NOMO-1 (cell line): ENCODE results near the gene ANKRD60.

Experiments used
- DNase-seq, 2 experiments: peaks; one replicate each; lab custom pipeline; 2025; ENCODE audit not compliant: unreplicated experiment in 2 of 2; lab: John Stamatoyannopoulos, UW

ANKRD60 gene

DNA sequence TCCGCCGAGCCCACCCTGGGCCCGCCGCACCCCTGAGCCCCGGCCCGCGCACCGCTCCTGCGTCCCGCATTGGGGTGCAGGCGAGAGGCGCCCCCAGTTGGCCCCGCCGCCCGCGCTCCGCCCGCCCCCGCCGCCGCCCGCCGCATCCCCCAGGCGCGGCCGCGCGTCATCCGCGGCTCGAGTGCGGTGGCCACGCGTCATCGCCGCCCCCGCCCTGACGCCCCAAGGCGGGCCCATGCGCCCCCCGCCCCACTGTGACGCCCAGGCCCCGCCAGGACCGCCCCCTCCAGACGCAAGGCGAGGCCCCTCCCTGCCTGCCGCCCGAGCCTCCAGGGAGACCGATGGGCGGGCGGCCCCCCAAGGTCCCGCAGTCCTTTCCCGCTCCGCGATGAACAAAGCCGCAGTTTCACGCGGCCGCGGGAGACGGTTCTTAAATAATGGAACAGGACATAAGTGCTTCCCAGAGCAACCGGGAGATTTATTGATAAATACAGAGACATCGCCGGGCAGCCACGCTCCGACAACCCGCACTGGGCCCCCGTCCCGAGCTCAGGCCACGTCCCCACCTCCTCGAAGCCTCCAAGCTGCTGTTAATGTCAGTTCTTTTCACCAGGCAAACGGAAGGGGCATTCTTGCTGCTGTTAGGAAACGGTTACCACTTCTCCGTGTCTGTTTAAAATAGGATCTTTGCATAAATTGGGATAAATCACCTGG lies at the start of gene ANKRD60:
Gene ANKRD60 (minus strand): TSS at position 170 of the 714 bp plus-strand sequence. CDS start 0 bp downstream, at position 170.
- no peak for DNase-seq

GRCh38 chr20:58277578-58278472 lies 49.4 kb upstream of the ANKRD60 start:
- DNase-seq, result no peak

DNA sequence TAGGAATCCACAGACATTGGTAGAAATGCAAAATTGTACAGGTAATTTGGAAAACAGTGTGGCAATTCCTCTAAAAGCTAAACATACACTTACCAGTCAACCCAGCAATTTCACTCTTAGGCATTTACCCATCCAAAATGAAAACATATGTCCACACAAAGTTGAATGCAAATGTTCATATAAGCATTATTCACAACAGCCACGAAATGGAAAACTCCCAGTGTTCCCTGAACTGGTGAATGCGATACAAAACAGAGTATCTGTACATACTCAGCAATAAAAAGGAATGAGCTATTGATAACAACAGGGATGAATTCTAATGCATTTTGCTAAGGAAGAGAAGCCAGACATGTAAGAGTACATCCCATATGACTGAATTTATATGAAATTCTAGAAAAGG lies 48.7 kb upstream of the ANKRD60 start:
- no peak for DNase-seq

DNA sequence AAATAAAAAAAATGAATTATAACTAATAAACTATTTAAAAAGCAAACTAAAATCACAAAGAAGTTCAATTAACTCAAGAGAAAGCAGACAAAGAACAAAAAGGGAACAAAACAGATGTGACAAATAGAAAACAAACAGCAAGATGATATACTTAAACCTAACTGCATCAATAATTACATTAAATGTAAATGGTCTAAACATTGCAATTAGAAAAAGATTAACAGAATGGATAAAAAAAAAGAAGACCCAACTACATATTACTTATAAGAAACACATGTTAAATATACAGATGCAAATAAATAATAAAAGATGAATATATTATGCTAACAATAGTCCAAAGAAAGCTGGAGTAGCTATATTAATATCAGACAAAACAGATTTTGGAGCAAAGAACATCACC lies 45.9 kb upstream of the ANKRD60 start:
- no peak for DNase-seq

DNA sequence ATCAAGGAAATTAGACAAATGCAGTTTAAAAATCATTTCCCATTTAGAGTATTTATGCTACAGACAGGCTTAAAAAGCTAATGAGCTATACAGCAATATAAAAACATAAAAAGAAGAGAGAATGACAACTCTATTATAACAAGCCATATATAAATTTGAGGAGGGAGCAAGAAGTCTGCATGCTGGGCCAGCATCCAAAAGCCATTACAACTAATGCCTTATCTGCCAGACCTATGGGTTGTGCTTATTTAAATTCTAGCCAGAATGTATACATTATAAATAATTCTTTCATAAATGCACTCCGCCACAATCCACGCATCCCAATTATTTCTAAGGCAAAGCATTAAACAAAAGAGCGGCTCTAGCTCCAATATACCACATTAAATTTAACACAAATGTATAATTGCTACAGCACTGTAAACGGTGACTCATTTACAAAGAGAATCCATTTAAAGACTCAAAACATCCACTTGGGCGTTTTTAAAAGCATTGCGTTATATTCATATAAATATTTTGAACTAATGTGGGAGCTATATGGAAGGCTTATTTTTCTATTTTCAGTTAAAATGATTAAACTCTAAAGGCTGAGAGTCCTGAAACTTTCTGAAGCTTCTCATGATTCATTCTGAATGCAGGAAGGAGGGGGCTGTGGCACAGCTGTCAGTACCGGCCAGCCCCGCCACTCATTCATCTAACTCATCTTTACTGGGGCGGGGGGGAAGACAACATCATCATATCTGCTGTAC lies 43.3 kb upstream of the ANKRD60 start:
- no peak for DNase-seq

- no peak for DNase-seq
Measured at GRCh38 chr20:58268936-58269619, 40.6 kb upstream of the ANKRD60 start.

DNA sequence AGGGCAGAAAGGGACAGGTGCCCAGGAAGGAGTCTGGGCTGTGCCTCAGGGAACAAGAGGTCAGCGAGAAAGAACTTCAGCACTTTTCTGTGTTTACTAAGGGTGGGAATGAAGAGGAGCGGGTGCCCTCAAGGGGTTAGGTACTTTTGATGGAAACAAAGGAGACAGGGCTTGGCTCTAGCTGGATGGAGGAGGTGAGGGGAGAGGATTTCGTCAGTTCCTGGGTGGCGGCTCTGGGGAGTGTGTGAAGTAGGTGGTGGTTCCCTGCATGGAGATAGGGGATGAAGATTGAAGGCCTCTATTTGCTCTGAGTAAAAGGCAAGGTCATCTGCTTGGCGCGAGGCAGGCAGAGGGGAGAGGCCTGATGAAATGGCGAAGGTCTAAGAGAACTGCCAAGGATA lies 40.0 kb upstream of the ANKRD60 start:
- no peak for DNase-seq

DNA sequence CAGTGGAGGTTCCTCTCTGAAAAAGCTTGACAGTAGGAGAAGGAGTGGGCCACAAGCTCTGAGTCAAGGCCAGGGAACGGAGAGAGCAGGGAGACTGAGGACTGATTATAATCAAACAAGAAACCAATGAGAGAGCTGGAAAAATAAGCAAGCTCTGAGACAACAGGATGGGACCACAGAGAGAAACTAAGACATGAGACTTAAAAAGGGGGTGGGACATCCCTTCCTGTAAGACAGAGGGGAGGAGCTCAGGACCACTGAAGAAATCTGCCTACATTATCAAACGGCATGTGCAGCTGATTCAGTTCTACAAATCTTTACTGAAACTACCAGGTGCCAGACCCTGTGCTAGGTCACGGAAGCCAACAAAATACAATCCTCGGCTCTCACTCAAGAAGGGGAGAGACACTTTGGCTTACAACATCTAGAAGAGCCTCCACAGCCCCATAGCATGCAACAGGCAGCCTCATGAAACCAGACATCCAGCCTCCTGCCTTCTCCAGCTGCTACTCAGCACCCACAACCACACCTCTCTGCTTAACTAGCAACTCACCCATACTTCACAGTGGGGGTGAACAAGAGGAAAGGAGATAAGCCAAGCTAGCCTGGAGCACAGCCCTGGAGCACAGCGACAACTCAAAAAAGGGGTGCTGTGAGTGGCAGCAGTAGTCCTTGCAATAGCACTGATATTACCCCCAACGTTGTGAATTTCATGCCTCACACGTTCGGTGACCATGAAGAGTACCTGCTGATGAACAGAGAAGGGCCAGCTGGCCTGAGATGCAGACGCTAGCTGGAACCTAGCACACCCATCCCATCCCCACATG lies 39.1 kb upstream of the ANKRD60 start:
- no peak for DNase-seq

DNA sequence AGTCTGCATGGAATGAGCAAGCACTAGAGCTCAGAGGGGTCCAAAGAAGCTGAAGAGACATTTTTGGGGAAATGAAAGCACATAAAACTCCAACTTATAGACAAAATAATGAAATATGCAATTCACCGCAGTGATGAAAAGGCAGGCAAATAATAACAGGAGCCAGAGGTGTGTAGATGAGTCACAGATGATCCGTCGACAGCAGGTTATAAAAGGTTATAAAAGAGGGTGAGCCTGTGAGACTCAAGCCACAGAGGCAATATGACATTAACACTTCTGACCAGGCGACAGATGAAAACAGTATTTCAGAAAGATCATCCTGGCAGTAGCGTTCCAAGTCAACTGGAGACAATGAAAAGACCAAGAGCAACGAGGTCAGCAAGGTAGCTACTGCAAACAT lies 35.8 kb upstream of the ANKRD60 start:
- no peak for DNase-seq

GRCh38 chr20:58261660-58262059 lies 33.2 kb upstream of the ANKRD60 start:
- no peak for DNase-seq

DNA sequence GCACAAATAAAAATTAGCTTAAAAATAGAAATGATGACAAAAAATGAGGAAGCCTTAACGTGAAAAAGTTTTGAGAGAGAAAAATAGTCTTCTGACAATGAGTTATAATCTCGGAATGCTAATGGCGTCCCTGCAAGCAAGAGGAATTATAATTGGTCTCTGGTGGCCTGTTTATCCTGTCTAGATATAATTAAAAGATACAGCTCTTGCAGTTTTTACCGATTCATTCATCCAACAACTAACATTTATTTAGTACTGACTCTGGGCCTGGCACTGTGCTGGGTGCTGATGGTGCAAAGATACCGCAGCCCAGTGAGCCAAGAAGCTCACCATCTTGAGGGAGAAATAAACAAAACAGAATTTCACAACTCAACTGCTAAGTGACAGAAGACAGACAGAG lies 31.6 kb upstream of the ANKRD60 start:
- no peak for DNase-seq

DNA sequence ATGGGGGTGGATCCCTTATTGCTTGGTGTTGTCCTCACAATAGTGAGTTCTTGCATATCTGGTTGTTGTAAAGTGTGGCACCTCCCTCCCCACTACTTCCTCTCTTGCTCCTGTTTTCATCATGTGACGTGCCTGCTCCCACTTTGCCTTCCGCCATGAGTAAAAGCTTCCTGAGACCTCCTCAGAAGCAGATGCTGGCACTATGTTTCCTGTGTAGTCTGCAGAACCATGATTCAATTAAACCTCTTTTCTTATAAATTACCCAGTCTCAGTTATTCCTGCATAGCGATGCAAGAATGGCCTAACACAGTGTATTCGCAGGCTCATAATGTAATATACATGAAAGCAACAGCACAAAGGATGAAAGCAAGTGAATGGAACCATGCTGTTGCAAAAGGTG lies 28.4 kb upstream of the ANKRD60 start:
- DNase-seq, result no peak

DNA sequence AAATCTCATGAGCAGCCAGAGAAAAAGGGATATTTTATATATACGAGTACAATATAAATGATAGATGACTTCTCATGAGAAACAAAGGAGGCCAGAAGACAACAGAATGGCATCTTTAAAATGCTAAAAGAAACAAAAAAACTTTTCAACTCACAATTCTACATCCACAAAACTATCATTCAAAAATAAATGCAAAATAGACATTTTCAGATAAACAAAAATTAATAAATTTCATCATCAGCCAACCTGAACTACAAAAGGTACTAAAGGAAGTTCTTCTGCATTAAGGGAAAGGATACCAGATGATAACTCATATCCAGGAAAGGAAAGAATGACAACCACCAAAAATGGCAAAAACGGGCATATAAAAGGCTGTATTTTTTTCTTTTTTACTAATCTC lies 27.9 kb upstream of the ANKRD60 start:
- no peak for DNase-seq

GRCh38 chr20:58254890-58255289 lies 26.4 kb upstream of the ANKRD60 start:
- DNase-seq, result no peak

- peak in 1 of 2 experiments; percentile 17 for DNase-seq
Measured at GRCh38 chr20:58251979-58252591, 23.6 kb upstream of the ANKRD60 start.

DNA sequence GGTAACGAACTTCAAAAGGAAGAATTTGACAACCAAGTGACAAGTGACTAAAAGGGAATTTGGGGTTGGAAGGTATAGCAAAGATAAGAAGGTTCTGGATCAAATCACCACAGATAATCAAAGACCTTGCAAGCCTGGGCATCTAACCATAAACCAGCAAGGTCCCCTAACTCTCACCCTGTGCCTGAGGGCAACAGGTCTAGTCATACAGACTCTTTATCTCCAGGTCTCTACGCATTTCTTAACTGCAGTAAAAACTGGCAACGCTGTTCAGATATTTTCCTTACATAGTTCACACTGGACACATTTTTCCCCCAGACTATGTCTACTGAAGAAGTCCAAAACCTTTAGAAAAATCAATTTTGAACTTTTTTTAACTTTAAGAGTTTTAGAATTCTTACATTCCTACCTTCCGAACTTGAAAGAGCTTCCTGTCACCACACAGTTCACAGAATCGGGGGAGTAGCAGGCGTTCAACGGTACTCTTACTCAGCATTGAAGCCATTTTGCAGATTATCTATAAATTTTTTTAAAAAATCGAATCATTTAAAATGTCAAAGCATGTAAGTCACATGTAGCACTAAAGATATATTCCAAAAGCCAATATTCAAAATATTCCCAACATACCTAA lies 23.0 kb upstream of the ANKRD60 start:
- no peak for DNase-seq

DNA sequence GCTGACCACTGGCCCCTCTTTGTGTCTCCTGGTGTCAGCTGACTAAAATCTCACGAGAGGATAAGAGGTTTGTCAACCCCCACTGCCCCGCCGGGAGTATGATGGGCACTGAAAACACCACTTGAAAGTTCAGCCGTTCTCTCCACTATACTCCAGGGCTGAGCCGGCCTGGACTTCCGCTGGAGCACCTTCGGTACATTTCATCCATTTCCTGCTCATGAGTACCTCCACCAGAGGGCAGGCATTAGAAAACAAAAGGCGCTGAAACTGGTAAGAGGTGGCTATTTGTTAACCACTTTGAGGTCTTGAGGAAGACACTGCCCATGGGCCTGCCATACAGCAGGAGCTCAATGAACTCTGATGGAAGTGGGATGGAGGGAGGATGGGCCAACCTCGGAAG lies 17.9 kb upstream of the ANKRD60 start:
- no peak for DNase-seq

DNA sequence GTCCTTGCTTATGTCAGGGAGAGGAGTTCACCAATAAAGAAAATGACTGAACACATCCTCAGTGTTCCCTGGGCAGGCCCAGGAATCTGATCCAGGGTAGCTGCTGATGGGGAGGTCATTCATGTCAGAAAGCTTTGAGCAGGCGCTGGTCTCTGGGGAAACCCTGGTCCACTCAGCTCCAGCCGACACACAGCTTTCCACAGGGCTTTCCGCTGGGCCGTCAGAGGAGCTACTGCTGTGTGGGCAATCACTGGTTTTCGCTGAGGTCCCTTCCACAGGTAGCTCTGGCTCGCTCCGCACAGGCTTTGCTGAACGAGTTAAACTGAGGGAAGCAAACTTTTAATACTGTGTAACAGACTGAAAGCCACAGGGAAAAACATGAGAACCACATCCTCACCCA lies 17.5 kb upstream of the ANKRD60 start:
- DNase-seq, result no peak
